Fibroblast of the aortic adventitia (primary cell): ENCODE measurements around the gene DBN1. TPM values are rescaled to one million over a fixed set of nuclear protein-coding genes. Genes with fewer than 3 reads are reported as not detected.

Experiments used
- DNase-seq: peaks from one replicate; pipeline ENCODE4 v3.0.0-alpha.2; 2010; ENCODE audit warnings: low read depth
- H3K4me3 ChIP-seq: 2 replicates; pipeline ENCODE4 v1.5.1; 2011; ENCODE audit warnings: low read depth, mild to moderate bottlenecking, control low read depth, low read length, moderate library complexity
- CTCF ChIP-seq: IDR thresholded peaks from 2 replicates; pipeline ENCODE4 v1.5.1; 2011; ENCODE audit warnings: mild to moderate bottlenecking, low read length, control low read depth, inconsistent platforms; ENCODE audit not compliant: insufficient read depth
- total RNA-seq: library from RNA; depleted of rRNA; stranded (reverse); fragments of >200 nt; gene quantifications from 2 replicates; pipeline ENCODE4 v1.2.3, GENCODE V29; 2012; ENCODE audit warnings: low replicate concordance

The DBN1 gene
- total RNA-seq, 1 donor = 188 TPM

- no peak overlapping the region for H3K4me3 ChIP-seq
- no peak for TF ChIP-seq CTCF
- DNase-seq = no peak
Measured at GRCh38 chr5:177509991-177510566, 36.6 kb upstream of the DBN1 start.

GRCh38 chr5:177509381-177509951 is 36.0 kb upstream of the DBN1 start, which contains the start of gene DOK3:
Gene DOK3, minus strand, starts transcription at chr5:177509826. Its CDS starts 286 bp downstream, at chr5:177509540.
- no peak for TF ChIP-seq CTCF
- H3K4me3 ChIP-seq = no peak within 1 kb of the TSS

DNA sequence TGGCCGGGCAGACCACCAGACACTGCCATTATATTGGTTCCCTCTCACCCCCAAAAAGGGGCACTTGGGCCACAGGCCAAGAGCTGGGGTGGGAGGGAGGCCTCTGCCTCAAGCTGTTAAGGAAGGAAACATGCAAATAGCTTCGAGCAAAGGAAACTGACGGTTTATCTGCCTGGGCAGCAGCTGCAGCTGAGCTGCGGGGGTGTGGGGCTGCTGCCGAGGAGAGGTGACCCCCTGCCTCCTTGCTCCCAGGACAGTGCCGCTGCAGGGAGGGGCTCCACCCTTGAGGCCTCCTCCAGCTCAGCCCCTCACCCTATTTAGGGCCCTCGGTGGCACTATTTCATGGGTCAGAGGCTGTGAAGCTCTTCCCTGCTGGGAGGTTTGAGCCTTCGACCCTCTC is 35.4 kb upstream of the DBN1 start:
- no peak overlapping the region for H3K4me3 ChIP-seq
- DNase-seq = no peak
- TF ChIP-seq CTCF = no peak

More at GRCh38 chr5:177509381-177509951, 36.0 kb upstream of the DBN1 start, which contains the start of gene DOK3:
- DNase-seq = no peak

GRCh38 chr5:177508221-177508611 is 34.8 kb upstream of the DBN1 start:
- no peak for TF ChIP-seq CTCF
- no peak overlapping the region for H3K4me3 ChIP-seq

DNA sequence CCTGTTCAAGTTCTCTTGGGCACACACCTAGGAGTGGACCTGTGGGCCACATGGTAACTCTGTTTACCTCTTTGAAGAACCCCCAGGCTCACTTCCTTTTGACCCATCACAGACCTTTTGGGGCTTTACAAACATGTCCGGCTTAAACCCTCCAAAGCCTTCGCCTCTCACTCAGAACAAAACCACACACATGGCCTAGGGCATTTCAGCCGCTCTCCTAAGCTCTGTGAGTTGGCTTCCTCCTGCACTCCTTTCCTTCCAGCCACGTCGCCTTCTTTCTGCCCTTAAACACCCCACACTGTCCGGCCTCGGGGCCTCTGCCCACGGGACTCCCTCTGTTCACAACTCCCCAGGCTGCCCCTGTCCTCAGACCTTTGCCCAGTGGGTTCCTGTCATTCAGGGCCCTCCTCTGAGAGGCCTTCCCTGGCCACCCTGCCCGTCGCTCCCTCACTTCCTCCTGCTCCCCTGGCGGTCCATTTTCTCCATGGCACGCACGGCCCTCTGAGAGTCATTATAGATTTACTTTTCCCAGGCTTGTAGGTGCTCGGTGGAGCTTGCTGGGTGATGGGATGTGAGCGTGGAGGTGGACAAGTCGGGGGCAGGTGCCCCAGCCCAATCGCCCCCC is 34.3 kb upstream of the DBN1 start:
- DNase-seq = no peak
- H3K4me3 ChIP-seq = no peak overlapping the region
- TF ChIP-seq CTCF = no peak

More at GRCh38 chr5:177508221-177508611, 34.8 kb upstream of the DBN1 start:
- DNase-seq = no peak

DNA sequence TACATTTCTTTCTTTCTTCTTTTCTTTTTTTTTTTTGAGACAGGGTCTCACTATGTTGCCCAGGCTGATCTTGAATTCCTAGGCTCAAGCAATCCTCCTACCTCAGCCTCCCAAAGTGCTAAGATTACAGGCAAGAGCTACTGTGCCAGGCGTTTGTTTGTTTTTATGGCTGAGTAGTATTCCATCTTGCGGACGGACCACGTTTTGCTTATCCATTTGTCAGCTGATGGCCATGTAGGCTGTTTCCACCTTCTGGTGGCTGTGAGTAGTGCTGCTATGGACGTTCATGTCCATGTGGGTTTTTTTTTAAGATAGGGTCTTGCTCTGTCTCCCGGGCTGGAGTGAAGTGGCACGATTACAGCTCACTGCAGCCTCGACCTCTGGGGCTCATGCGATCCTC is 33.7 kb upstream of the DBN1 start:
- no peak overlapping the region for H3K4me3 ChIP-seq
- DNase-seq = no peak
- peak; percentile 34 for TF ChIP-seq CTCF
